ENCODE data around the gene COL18A1.

COL18A1 gene

DNA sequence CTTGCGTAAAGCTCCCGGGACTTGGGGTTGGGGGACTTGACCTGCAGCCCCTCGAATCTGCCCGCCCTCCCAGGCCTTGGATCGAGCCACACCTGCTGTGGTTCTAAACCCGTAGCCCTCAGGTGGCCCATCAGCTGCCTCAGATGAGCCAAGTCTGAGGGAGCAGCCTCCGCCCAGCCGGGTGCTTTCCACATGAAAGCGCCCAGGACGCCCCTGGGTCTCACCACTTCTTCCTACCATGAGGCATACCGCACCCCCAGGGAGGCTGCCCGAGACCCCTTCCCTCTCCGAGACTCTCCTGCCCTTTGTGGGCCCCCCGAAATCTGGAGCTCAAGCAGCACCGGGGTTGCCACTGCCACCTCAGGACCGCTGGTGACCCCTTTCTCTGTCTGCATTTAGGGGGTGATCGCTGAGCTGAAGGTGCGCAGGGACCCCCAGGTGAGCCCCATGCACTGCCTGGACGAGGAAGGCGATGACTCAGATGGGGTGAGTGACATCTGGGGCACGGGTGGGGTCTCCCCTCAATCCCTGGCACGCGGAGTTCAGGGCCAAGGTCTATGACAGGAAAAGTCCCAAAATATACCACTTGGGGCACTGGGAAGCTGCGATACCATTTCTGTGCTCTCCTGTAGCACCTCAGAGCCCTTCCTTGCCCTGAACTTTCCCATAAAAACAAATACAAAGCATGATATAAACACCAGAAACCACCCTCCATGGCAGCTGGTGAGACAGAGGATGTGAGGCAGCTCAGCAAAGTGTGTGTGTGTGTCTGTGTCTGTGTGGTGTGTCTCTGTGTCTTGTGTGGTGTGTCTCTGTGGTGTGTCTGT, 68.7 kb downstream of the COL18A1 start:
- ATAC-seq = no peak
- TF ChIP-seq, protein P1, sequence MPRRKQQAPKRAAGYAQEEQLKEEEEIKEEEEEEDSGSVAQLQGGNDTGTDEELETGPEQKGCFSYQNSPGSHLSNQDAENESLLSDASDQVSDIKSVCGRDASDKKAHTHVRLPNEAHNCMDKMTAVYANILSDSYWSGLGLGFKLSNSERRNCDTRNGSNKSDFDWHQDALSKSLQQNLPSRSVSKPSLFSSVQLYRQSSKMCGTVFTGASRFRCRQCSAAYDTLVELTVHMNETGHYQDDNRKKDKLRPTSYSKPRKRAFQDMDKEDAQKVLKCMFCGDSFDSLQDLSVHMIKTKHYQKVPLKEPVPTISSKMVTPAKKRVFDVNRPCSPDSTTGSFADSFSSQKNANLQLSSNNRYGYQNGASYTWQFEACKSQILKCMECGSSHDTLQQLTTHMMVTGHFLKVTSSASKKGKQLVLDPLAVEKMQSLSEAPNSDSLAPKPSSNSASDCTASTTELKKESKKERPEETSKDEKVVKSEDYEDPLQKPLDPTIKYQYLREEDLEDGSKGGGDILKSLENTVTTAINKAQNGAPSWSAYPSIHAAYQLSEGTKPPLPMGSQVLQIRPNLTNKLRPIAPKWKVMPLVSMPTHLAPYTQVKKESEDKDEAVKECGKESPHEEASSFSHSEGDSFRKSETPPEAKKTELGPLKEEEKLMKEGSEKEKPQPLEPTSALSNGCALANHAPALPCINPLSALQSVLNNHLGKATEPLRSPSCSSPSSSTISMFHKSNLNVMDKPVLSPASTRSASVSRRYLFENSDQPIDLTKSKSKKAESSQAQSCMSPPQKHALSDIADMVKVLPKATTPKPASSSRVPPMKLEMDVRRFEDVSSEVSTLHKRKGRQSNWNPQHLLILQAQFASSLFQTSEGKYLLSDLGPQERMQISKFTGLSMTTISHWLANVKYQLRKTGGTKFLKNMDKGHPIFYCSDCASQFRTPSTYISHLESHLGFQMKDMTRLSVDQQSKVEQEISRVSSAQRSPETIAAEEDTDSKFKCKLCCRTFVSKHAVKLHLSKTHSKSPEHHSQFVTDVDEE (CRISPR knock-in tag; IDR thresholded peaks at IDR 0.05) = no peak
- TF ChIP-seq TOX (CRISPR knock-in tag; IDR thresholded peaks at IDR 0.05; ENCODE audit: borderline replicate concordance) (no peak), ZNF8 (CRISPR knock-in tag; IDR thresholded peaks at IDR 0.05) (no peak), ZC3H10 (CRISPR knock-in tag; IDR thresholded peaks at IDR 0.05) (no peak), ZNF565 (CRISPR knock-in tag; conservative IDR thresholded peaks at IDR 0.05; ENCODE audit: low read depth) (no peak), BACH2 (CRISPR knock-in tag; IDR thresholded peaks at IDR 0.05; ENCODE audit: borderline replicate concordance) (no peak), PPARA (CRISPR knock-in tag; IDR thresholded peaks at IDR 0.05; ENCODE audit: borderline replicate concordance) (no peak), TCF4 (CRISPR knock-in tag; IDR thresholded peaks at IDR 0.05; ENCODE audit: borderline replicate concordance) (no peak), CSDC2 (CRISPR knock-in tag; IDR thresholded peaks at IDR 0.05) (no peak), GLIS3 (CRISPR knock-in tag; IDR thresholded peaks at IDR 0.05) (no peak), SNAI2 (CRISPR knock-in tag; IDR thresholded peaks at IDR 0.05) (no peak)
- TF ChIP-seq, protein P2, sequence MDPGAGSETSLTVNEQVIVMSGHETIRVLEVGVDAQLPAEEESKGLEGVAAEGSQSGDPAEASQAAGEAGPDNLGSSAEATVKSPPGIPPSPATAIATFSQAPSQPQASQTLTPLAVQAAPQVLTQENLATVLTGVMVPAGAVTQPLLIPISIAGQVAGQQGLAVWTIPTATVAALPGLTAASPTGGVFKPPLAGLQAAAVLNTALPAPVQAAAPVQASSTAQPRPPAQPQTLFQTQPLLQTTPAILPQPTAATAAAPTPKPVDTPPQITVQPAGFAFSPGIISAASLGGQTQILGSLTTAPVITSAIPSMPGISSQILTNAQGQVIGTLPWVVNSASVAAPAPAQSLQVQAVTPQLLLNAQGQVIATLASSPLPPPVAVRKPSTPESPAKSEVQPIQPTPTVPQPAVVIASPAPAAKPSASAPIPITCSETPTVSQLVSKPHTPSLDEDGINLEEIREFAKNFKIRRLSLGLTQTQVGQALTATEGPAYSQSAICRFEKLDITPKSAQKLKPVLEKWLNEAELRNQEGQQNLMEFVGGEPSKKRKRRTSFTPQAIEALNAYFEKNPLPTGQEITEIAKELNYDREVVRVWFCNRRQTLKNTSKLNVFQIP (CRISPR knock-in tag; IDR thresholded peaks at IDR 0.05; ENCODE audit: borderline replicate concordance, low read depth) = no peak

DNA sequence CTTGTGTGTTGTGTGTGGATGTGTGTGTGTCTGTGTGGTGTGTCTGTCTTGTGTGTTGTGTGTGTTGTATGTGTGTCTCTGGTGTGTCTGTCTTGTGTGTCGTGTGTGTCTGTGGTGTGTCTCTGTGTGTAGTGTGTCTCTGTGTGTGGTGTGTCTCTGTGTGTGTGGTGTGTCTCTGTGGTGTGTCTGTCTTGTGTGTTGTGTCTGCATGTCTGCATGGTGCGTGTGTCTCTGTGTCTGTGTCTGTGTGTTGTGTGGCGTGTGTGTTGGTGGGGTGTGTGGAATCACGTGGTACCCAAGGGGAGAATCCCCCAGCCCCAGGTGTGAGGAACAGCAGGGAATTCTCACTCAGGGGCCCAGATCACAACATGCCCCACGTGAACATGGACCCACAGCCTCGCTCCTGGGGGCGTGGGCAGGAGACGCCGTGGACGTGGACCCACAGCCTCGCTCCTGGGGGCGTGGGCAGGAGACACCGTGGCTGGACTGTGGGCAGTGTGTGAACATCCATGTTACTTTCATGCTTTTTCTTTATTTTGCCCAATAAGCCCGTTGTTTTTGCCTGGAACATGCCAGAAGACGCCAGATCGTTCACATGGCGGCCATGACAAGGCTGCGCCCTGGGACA, 69.5 kb downstream of the COL18A1 start:
- TF ChIP-seq RARB (CRISPR knock-in tag; IDR thresholded peaks at IDR 0.05) = no peak
- TF ChIP-seq, protein P3, sequence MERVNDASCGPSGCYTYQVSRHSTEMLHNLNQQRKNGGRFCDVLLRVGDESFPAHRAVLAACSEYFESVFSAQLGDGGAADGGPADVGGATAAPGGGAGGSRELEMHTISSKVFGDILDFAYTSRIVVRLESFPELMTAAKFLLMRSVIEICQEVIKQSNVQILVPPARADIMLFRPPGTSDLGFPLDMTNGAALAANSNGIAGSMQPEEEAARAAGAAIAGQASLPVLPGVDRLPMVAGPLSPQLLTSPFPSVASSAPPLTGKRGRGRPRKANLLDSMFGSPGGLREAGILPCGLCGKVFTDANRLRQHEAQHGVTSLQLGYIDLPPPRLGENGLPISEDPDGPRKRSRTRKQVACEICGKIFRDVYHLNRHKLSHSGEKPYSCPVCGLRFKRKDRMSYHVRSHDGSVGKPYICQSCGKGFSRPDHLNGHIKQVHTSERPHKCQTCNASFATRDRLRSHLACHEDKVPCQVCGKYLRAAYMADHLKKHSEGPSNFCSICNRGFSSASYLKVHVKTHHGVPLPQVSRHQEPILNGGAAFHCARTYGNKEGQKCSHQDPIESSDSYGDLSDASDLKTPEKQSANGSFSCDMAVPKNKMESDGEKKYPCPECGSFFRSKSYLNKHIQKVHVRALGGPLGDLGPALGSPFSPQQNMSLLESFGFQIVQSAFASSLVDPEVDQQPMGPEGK (CRISPR knock-in tag; IDR thresholded peaks at IDR 0.05; ENCODE audit: borderline replicate concordance) = no peak
- TF ChIP-seq TCF4 (CRISPR knock-in tag; IDR thresholded peaks at IDR 0.05; ENCODE audit: borderline replicate concordance) = no peak
- TF ChIP-seq, protein P4, sequence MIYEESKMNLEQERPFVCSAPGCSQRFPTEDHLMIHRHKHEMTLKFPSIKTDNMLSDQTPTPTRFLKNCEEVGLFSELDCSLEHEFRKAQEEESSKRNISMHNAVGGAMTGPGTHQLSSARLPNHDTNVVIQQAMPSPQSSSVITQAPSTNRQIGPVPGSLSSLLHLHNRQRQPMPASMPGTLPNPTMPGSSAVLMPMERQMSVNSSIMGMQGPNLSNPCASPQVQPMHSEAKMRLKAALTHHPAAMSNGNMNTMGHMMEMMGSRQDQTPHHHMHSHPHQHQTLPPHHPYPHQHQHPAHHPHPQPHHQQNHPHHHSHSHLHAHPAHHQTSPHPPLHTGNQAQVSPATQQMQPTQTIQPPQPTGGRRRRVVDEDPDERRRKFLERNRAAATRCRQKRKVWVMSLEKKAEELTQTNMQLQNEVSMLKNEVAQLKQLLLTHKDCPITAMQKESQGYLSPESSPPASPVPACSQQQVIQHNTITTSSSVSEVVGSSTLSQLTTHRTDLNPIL (CRISPR knock-in tag; IDR thresholded peaks at IDR 0.05; ENCODE audit: low read depth) = no peak
- no peak for TF ChIP-seq ZNF70 (CRISPR knock-in tag; IDR thresholded peaks at IDR 0.05)
- no peak for TF ChIP-seq ZFP30 (CRISPR knock-in tag; IDR thresholded peaks at IDR 0.05)
- TF ChIP-seq ESRRG (CRISPR knock-in tag; IDR thresholded peaks at IDR 0.05) = no peak
- no peak for TF ChIP-seq PPARA (CRISPR knock-in tag; IDR thresholded peaks at IDR 0.05; ENCODE audit: borderline replicate concordance)
- no peak for TF ChIP-seq ZFP3 (CRISPR knock-in tag; IDR thresholded peaks at IDR 0.05)
- no peak for TF ChIP-seq BACH2 (CRISPR knock-in tag; IDR thresholded peaks at IDR 0.05; ENCODE audit: borderline replicate concordance)
- TF ChIP-seq, protein P1 (CRISPR knock-in tag; IDR thresholded peaks at IDR 0.05) = no peak
- no peak for TF ChIP-seq ZNF565 (CRISPR knock-in tag; conservative IDR thresholded peaks at IDR 0.05; ENCODE audit: low read depth)
- TF ChIP-seq ZNF8 (CRISPR knock-in tag; IDR thresholded peaks at IDR 0.05) = no peak
- TF ChIP-seq OSR1 (CRISPR knock-in tag; IDR thresholded peaks at IDR 0.05) = no peak
- no peak for TF ChIP-seq SNAI2 (CRISPR knock-in tag; IDR thresholded peaks at IDR 0.05)
- no peak for TF ChIP-seq ZC3H10 (CRISPR knock-in tag; IDR thresholded peaks at IDR 0.05)
- TF ChIP-seq TOX (CRISPR knock-in tag; IDR thresholded peaks at IDR 0.05; ENCODE audit: borderline replicate concordance) = no peak
- TF ChIP-seq, protein P5, sequence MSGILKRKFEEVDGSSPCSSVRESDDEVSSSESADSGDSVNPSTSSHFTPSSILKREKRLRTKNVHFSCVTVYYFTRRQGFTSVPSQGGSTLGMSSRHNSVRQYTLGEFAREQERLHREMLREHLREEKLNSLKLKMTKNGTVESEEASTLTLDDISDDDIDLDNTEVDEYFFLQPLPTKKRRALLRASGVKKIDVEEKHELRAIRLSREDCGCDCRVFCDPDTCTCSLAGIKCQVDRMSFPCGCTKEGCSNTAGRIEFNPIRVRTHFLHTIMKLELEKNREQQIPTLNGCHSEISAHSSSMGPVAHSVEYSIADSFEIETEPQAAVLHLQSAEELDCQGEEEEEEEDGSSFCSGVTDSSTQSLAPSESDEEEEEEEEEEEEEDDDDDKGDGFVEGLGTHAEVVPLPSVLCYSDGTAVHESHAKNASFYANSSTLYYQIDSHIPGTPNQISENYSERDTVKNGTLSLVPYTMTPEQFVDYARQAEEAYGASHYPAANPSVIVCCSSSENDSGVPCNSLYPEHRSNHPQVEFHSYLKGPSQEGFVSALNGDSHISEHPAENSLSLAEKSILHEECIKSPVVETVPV (CRISPR knock-in tag; IDR thresholded peaks at IDR 0.05) = no peak
- TF ChIP-seq, protein P2 (CRISPR knock-in tag; IDR thresholded peaks at IDR 0.05; ENCODE audit: borderline replicate concordance, low read depth) = no peak
- no peak for ATAC-seq
